Stimulated activated CD4-positive, alpha-beta T cell treated with anti-CD3 and anti-CD28 coated beads, Interleukin-1b, Interleukin-23, amount 100 ng/mL, for 4 hours (primary cell): ENCODE results near the gene DYSF.

Experiments used
- DNase-seq, 2 donors: peaks; one replicate each; pipeline ENCODE4 v3.0.0-alpha.2; 2020; ENCODE audit warnings: low read depth in 2 of 2

Gene DYSF

DNA sequence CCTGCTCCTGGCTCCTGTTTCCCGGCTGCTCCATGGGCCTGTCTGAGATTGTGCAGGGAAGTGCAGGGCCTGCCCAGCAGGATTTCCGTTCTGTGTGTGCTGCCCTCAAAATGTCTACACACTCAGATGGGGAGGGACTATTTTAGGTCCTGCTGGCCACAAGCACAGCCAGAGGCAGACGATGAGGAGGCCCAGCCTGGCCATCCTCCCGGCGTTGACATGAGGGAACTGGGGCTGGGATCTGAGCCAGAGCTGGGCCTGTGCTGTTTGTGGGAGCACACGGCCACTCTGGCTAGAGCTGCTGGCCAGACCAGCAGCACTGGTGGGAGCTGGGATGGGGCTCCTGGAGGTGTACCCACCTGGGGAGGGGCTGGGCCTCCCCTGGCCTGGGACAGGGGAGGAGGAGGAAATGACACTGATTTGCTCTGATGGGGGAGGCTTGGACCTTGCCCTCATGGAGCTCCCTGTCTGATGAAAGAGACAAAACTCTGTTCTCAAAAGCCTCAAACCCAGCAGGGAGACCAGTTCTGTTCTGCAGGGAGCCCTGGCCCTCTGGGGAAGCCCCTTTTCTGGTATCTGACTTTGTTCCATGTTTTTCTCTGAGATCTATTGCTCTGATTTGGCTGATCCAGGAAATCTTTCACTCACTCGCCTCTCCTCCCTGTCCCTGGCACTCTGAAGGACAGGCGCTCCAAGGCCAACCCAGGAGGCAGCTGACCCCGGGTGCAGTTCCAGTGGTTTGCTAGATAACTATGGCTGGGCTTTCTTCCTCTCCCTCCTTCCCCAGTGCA is 161.8 kb downstream of the DYSF start:
- DNase-seq: no peak

DNA sequence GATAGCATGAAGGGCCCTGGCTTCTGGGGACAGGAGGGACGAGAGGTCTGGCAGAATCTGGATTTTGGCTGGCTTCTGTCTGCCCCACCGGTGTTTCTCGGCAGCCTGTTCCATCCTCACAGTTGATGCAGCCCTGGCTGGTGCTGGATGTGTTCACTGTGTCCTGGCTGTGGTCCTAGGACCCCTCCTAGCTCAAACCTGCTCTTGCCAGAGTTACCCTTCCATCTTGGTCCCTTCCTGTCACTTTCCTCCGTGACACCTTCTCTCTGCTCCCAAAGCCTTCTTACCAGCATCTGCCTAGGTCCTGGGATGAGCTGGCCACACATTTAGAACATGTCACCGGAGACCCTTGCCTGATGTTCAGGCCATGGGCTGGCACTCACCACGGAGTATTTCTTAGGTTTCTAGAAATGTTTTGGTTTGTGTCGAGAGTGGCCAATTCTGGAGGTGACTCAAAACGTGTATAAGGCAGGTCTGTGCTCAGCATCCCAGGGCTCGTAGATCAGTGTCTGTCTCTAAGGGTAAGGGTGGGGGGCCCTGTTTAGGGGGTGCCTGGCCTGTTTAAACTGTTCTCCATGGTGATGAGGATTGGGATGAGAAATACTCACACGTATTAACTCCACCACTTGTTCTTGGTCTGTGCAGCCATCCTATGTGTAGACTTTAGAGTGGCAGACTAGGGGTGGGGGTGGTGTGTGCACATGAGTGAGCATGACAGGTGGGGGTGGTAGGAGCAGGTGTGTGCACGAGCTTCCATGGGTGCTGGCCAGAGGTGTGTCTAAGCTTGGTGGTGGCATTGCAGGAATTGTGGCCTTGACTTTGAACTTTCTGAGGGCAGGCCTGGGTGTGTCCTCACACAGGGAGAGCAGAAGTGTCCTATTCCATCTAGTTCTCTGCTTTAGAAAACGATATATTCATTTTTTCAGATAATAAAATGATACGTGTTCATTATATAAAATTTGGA is 162.7 kb downstream of the DYSF start:
- DNase-seq: no peak

DNA sequence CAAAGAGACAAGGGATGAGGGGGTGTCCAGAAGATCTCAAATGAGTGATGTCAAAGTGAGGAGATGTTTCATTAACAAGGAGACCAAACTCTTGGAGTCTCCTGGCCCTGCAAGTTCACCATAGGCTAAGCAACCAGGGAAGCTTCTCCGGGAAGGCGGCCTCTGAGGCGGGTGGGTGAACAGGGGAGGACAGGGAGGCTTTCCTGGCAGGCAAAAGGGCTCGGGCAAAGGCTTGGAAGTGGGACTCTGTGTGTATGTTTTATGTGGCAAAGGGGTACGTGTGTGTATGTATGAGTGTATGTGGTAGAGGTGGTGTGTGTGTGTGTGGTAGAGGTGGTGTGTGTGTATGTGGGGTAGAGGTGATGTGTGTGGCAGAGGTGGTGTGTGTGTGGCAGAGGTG is 163.9 kb downstream of the DYSF start:
- no peak for DNase-seq

DNA sequence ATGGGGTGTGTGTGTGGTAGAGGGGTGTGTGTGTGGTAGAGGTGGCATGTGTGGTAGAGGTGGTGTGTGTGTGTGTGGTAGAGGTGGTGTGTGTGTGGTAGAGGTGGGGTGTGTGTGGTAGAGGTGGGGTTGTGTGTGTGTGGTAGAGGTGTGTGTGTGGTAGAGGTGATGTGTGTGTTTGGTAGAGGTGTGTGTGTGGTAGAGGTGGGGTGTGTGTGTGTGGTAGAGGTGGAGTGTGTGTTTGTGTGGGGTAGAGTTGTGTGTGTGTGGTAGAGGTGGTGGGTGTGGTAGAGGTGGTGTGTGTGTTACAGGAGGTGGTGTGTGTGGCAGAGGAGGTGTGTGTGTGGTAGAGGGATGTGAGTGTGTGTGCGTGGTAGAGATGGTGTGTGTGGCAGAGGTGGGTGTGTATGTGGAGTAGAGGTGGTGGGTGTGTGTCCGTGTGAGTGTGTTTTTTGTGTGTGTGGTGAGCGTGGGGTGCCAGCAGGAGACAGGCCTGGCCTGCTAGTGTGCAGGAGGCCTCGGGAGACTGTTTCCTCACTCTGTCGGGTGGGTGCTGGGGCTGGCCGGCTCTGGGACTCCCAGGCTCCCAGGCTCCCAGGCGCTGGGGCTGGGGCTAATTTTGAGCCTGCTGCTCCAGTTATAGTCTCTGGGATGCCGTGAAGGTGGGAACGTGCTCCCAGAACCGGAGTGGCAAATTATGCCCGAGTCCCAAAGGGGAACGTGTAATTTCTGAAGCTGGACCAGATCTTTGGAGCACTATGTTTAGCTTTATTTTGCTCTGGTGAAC is 165.2 kb downstream of the DYSF start:
- DNase-seq: no peak

DNA sequence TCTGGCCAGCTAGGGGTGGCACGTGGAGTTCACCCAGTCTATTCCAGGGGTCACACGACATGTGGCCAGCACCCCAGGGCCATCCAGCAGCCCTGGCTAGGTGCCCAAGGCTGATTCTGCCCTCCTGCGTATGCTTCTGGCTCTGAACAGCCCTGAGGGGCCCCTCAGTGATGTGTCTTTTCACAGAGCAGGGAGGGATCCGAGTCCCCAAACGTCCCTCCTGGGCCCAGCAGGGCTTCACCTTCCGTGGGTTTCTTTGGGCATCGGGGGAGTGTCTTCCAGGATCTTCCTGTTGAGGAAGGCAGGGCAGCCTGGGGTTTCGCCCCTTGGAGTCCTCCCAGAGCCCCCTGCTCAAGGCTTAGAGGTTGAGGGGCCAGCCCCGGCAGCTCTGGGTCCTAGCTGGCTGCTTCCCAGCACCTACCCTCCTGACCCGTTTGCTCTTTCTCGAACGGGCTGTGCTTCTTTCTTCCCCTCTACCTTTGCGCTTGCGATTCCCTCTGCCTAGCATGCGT is 165.9 kb downstream of the DYSF start:
- no peak for DNase-seq

DNA sequence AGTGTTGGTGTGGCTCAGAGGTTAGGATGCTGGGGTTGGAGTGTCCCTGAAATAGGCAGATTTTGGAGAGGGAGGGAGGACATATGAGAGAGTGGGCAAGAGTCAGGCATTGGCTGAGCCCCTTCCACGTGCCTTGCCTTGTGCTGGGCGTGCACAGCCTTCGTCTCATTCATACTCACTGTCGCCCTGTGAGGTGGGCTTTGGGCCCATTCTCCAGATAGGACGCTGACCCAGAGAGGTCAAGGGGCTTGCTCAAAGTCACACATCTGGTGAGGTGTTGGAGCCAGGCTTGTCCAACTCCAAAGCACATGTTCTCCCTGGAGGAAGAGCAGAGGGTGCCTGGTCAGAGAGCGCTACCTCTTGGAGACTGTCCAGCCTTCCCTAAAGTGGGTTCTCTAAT is 166.8 kb downstream of the DYSF start:
- DNase-seq: no peak

DNA sequence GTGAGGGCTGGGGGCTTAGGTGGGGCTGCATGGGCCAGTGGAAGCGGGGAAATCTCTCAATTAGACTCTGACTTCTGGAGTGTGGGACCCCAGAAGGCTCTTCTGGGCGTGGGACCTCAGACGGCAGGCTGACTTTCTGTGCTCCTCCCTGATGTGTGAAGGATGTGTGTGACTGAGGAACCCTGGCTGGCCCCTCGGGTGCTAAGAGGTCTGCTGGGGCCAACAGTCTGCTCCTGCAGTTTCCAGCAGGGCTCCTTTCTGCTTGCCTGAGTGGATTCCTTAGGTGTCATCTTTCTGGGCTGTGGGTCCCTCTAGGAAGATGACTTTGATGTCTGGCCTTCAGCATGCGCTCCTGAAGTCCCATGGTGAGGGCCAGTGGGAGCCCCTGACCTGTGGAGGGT is 167.5 kb downstream of the DYSF start:
- DNase-seq: no peak

DNA sequence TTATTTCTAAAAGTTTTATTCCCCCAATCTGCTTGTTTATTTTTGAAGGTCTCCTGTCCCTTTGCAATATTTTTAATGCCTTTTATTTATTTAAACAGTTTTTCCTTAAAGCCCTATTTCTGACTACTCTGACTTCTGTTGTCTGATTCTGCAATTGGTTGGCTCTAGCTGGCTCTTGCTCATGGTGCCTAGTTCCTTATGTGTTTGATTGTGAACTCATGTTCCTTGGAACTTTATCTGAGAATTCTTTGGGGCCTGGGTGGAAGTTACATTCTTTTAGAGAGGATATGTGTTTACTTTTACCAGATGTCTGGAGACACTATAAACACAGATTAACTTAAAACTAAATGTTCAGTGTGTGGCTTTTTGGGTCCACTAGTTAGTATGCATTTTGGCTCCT is 175.9 kb downstream of the DYSF start:
- DNase-seq: no peak

DNA sequence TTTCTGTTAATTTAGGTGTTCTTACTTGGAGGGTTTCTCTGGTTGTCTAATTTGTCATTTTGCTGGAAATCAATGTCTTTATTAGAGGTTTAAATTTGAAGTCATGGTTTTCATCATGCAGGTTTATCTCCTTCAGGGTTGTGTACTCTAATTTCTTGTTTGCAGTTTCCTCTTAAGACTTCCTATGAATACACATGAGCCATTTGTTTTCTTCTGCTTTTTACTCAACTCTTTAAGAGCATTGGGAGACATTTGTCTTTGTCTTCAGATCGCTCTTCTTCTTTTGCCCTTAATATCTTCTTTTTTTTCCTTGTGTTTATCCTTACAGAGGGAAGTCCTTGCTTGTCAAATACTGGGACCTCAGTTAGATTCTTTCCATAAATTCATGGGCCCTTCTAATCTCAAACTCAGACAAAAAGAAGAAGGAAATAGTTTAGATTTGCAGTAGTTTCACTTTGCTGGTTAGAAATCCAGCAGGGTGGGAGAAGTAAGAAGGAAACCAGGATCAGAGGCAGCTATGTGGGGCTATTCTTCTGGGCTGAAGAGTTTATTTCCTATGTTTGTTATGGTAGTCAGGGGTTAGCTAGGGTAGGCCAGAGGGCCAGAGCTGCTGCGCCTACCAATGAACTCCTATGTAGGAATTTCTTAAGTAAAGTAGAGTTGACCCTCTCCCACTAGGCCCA is 176.6 kb downstream of the DYSF start:
- DNase-seq: no peak

DNA sequence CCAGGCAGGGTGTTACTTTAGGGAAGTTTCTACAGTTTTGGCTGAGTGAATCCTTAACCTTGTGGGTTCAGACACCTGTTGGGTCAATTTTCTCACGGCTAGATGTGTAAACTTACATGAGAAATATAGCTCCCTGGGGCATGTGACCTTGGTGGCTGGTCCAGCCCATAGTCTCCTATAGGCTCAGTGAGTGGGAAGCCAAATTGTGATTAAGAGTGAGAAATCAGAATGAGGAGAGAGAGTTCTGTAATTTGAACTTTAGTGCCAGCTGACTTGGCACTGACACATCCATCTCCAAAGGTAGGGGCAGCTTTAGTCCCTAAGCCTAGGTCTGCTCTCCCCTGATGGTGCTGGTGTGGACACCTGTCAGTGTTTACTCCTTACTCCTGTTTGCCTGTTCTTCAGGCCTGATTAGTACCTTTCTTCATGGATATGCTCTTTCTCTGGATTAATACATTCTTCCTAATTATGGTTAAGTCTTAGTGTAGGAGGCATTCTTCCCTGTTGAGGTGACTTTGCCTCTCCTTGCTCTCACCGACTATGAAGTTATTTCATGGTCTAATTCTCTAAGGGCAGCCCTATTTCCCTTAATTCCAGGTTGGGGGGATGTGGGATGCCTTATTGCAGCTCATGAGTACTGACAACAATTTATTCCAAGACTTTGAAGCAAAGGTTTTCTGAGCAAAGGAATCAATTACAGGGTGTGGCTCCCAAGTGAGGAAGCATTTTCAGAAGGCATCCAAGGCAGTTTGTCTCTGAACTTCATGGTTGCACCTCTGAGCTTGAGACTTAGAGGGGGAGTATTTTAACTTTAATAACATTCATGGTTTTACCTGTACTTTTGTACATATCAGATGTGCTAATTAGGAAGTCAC is 177.3 kb downstream of the DYSF start:
- no peak for DNase-seq

DNA sequence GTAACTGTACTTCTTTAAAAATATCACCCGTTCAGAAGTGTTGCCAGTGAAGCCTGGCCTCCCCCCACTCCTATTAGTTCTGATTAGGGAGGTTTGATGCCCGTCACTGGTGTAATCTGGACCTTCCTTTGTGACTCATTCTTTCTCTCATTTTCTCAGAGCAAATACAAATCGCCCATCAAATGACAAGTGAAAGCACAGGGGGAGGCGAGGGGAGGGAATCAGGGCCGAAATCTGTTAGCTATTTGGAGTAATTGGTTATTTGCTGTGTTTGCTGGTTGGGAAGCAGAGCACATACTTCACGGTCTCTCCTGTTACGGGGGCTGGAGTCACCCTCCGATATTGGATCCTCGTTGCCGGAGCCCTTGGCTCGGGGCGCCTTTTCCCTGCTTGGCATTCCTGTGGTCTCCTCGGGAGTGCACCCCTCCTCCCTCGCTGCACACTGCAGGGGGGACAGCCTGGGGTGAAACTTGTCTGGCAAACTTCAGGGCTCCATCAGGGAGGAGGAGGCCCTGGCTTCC is 178.1 kb downstream of the DYSF start:
- no peak for DNase-seq

DNA sequence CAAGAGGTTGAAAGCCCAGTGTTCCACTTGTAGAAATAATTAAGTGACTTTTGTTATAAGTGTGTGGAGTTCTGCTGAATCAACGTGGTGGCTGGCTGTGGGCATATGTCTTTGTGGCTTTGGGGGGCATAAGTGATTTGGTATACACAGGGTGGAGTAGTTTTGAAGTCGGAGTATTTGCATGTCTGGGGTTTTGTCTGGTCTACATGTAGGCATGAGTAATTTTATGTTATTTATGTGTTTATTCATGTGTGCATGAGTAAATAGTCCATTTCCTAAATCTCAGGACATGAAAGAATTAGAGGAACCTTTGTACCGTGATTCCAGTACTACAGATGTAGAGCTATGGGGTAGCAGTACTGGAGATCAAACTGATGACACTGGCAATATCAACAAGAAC is 179.7 kb downstream of the DYSF start:
- no peak for DNase-seq

DNA sequence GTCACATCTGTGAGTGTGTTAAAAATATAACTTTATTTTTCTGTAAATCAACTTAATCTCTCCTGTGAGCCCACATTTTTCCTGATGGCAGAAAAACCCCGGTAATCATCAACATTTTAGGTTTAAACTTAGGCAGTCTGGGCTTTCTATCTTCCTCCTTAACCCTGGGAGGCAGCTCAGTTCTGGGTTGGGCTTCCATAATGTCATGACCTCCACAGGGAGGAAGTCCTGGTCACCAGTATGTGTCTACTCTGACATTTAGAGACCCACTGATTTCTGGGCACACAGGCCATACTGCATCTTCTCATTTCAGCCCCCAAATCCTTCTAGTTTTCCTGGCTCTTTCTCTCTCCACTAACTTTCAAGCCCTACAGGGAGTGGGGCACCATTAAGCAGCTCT is 181.2 kb downstream of the DYSF start:
- no peak for DNase-seq

DNA sequence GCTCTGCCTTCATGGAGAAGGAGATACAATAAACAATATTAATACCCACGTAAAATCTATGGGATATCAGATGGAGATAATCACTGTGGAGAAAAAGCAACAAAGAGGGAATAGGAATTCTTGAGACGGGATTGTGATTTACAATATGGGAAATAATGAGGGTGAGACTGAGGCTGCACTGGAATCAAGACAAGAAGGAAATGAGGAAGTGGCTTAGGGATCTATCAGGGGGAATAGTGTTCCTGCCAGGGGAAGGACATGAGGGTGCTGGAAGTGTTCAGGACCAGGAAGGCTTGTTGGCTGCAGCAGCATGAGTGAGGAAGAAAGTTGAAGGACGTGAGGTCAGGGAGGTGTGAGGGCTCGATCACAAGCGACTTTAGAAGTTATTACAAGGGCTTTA is 182.4 kb downstream of the DYSF start:
- DNase-seq: no peak

DNA sequence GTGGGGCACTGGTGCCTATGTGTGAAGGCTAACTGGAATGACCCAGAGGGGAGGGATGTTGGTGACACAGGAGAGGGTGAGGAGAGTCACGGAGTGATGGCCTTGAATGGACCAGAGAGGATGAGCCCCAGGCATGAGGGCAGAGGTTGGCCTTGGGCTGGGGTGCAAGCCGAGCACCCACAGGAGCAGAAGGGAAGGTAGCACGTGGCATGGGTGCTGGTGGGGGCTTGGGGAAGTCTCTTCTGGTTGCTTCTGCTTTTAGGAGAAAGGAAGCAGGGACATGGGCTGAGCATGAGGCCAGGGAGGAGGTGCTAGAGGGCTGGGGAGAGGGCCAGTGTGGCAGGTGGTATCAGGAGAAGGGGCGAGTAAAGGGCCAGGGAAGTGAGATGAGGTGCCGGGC is 183.8 kb downstream of the DYSF start:
- DNase-seq: no peak

DNA sequence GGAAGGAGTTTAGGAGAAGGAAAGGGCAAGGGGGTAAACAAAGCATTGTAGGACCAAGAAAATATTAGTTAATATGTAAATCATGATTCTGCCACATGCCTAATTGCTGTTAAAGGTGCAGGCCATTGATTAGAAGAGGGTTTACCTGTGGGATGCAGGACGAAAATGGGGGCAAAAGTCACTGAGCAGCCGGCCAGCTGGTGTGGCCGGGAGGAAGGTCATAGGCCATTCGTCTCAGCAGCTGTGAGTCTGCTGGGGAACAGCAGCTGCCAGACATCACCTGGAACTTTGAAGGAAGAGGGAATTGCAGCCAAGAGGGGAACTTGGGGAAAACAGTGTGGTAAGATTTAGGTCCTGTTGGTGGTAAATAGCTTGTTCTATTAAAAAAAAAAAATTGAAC is 184.4 kb downstream of the DYSF start:
- no peak for DNase-seq

DNA sequence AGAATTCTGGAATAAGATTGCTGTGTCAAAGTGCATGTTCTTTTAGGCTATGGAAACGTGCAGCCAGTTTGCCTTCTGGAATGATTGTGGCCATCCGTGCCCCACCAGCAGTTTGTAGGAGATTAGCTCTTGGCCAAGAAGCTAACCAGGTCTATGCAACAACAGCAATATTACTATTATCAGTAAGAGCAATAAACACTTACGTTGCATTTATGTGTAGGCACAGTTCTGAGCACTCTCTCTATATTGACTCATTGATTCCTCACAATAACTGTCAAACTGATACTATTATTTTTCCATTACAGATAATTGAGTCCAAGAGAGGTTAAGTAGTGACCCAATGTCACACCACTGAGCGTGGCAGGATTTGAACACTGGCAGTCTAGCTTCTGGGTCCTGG is 186.4 kb downstream of the DYSF start:
- no peak for DNase-seq

DNA sequence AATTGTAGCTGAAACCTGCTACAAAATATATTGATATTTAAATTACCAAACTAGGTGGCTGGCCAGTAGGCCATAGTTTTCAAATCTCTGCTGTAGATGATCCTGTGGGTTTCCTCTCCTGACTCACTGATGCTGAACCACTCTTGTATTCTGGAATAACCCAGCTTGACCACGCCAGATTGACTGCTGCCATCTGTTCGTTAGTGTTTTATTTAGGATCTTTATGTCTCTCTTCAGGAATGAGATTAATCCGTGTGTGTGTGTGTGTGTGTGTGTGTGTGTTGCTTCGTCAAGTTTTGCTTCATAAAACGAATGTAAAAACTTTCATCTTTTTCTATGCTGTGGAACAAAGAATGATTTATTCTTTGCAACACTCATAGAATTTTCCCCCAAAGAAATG is 187.1 kb downstream of the DYSF start:
- no peak for DNase-seq

DNA sequence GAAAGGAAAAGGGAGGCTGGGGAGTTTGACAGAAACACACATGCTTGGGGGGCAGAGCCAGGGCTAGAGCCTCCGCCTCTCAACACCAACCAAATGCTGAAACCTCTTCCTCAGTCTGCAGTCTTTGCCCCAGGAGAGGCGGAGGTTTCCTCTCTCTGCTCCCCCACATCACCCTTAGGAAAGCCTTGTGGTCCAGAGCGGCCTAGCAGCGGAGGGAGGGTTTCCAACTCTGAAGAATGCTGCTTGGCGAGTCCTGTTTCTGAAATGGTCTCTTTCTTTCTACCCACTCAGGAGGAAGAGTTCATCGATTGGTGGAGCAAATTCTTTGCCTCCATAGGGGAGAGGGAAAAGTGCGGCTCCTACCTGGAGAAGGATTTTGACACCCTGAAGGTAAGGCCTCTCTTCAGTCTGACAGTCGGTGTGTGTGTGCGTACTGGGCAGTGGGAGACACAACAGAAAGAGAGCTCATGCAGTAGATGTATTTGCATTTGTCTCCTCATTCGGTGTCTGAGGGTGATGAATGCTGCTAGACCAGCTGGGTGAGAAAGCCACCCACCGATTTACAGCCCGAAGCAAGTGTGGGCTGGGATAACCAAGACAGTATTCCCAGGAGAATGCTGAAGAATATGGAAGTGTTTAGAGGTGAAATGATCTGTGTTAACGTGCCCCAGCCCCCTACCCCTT is 190.5 kb downstream of the DYSF start:
- no peak for DNase-seq

DNA sequence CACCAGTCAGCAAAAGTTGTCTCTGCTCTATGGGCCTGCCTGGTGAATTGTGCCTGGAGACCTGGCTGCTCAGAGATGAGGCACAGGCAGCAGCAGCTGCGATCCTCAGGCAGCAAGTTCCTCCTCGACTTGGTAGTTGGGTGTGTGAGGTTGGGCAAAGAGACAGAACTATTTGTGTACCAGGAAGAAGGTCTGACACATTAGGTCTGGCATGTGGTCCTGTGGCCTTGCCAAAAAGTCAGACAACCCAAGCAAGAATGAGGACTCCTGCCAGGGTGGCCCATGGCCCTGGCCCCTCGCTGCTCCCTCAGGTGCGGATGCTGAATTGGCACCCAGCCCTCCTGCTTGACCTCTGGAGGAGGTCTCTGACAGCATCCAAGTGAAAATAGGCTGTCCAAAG is 192.7 kb downstream of the DYSF start:
- no peak for DNase-seq
